ENCODE measurements around the gene HELT.

- no peak for TF ChIP-seq POLR2AphosphoS5 (IDR thresholded peaks at IDR 0.05)
- TF ChIP-seq POLR2A (IDR thresholded peaks at IDR 0.05), result no peak
- no peak for TF ChIP-seq CTCF (IDR thresholded peaks at IDR 0.05)
Observed at GRCh38 chr4:185036842-185037241, 18.6 kb downstream of the HELT start.
